ENCODE data around the gene PTPRQ. TPM values are rescaled to one million over a fixed set of nuclear protein-coding genes. Genes with fewer than 3 reads are reported as not detected.

Gene PTPRQ
- total and polyA plus RNA-seq, 12 donors, result 0.04 to 1.9 (median 0.37) TPM; not detected in 1

GRCh38 chr12:80721326-80721725 is 277.3 kb downstream of the PTPRQ start:
- no peak overlapping the region for H3K27ac ChIP-seq
- no peaks in the 10 kb centered on the region for H3K36me3 ChIP-seq
- ATAC-seq (no peak), DNase-seq (no peak)
- no peak overlapping the region for H3K4me3 ChIP-seq
- H3K9me3 ChIP-seq, result no peaks in the 10 kb centered on the region
- 76 to 80% methylated on average over 3 of the region's 3 CpGs for WGBS, 2 donors
- TF ChIP-seq CTCF (IDR thresholded peaks at IDR 0.05), result no peak
- peaks cover 0 to 25% (median 11%) of the 10 kb centered on the region in 7 donors for H3K27me3 ChIP-seq
- intact Hi-C loops (cut with DNase I), result no loop called here
- no peaks in the 10 kb centered on the region for H3K4me1 ChIP-seq
